22Rv1 (cell line): Measurements from ENCODE around the gene TMEM167A.

Experiments used
- H3K27ac ChIP-seq: fragments of 450-650 bp; 2 replicates; pipeline ENCODE4 v1.5.1; 2017
- CTCF ChIP-seq: fragments of 450-650 bp; IDR thresholded peaks from 2 replicates; pipeline ENCODE4 v1.5.1; 2017; ENCODE audit warnings: mild to moderate bottlenecking
- ZFX ChIP-seq: fragments of 450-650 bp; IDR thresholded peaks from 2 replicates; pipeline ENCODE4 v1.6.1; 2017; ENCODE audit warnings: antibody characterized with exemption, borderline replicate concordance

The TMEM167A gene

GRCh38 chr5:83034528-83035207 is 42.5 kb downstream of the TMEM167A start:
- no peak overlapping the region for H3K27ac ChIP-seq
- TF ChIP-seq CTCF (no peak), ZFX (no peak)

- no peak for TF ChIP-seq CTCF
- TF ChIP-seq ZFX, result no peak
Measured at GRCh38 chr5:83034036-83034435, 43.2 kb downstream of the TMEM167A start.

GRCh38 chr5:83031381-83031780 is 45.8 kb downstream of the TMEM167A start:
- TF ChIP-seq ZFX, result no peak
- no peak for TF ChIP-seq CTCF
- H3K27ac ChIP-seq, result no peak overlapping the region

More at GRCh38 chr5:83034036-83034435, 43.2 kb downstream of the TMEM167A start:
- no peak overlapping the region for H3K27ac ChIP-seq

GRCh38 chr5:83029912-83030311 is 47.3 kb downstream of the TMEM167A start:
- H3K27ac ChIP-seq, result no peak overlapping the region
- TF ChIP-seq ZFX, result no peak
- no peak for TF ChIP-seq CTCF

GRCh38 chr5:83026930-83027687 is 50.1 kb downstream of the TMEM167A start:
- TF ChIP-seq CTCF, result no peak
- no peak for TF ChIP-seq ZFX
- H3K27ac ChIP-seq, result no peak overlapping the region

- no peak overlapping the region for H3K27ac ChIP-seq
- TF ChIP-seq CTCF, result no peak
- no peak for TF ChIP-seq ZFX
Measured at GRCh38 chr5:83026516-83026915, 50.7 kb downstream of the TMEM167A start.
